Measurements from ENCODE around the gene VPS52. TPM values are rescaled to one million over a fixed set of nuclear protein-coding genes. Genes with fewer than 3 reads are reported as not detected.

The VPS52 gene
- total and polyA plus RNA-seq, 9 of the 15 experiments (the other 6 are each of a cell fraction or from before 2014, with no cell fraction given), result 24.4 to 103 (median 40.2) TPM

- TF ChIP-seq CTCF (IDR thresholded peaks at IDR 0.05 in 2 of 3, conservative IDR thresholded peaks at IDR 0.05 in 1 of 3; ENCODE audit: insufficient read depth in 2 of 3, low read depth in 1 of 3, low read length in 3 of 3) (0 out of 6 replicates have a peak, but pooled peaks of 2 of the 3 experiments have one; percentile 3 to 4), DDX20 (tag; IDR thresholded peaks at IDR 0.05; ENCODE audit: low read depth) (no peak), ZFP36 (IDR thresholded peaks at IDR 0.05; ENCODE audit: low read depth, low read length, partially characterized antibody) (peak; percentile 98), BRD9 (IDR thresholded peaks at IDR 0.05; ENCODE audit: low read depth, partially characterized antibody) (peak; percentile 22), SMARCC2 (IDR thresholded peaks at IDR 0.05; ENCODE audit: low read depth) (0 out of 2 replicates have a peak, but pooled peaks have one; percentile 15), CBX1 (IDR thresholded peaks at IDR 0.05; ENCODE audit: low read depth) (peak; percentile 71; the same call in 1 of the 2 replicates), EZH2 (IDR thresholded peaks at IDR 0.05; ENCODE audit: borderline replicate concordance, low read depth, low read length) (no peak), MCM7 (IDR thresholded peaks at IDR 0.05) (no peak), RCOR1 (IDR thresholded peaks at IDR 0.05; ENCODE audit: borderline replicate concordance in 1 of 2, low read depth in 2 of 2, low read length in 2 of 2) (peak; percentile 27 to 80; a peak in 3 of 4 replicates), ZNF655 (CRISPR knock-in tag; IDR thresholded peaks at IDR 0.05) (no peak), NONO (IDR thresholded peaks at IDR 0.05; ENCODE audit: low read depth in 2 of 2, low read length in 1 of 2) (peak in 1 of 2 experiments; percentile 44; a peak in 1 of 4 replicates)
- TF ChIP-seq, protein P1, sequence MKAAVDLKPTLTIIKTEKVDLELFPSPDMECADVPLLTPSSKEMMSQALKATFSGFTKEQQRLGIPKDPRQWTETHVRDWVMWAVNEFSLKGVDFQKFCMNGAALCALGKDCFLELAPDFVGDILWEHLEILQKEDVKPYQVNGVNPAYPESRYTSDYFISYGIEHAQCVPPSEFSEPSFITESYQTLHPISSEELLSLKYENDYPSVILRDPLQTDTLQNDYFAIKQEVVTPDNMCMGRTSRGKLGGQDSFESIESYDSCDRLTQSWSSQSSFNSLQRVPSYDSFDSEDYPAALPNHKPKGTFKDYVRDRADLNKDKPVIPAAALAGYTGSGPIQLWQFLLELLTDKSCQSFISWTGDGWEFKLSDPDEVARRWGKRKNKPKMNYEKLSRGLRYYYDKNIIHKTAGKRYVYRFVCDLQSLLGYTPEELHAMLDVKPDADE (conservative IDR thresholded peaks at IDR 0.05; ENCODE audit: control insufficient read depth, low read depth, low read length), result no peak
- TF ChIP-seq, protein P2, sequence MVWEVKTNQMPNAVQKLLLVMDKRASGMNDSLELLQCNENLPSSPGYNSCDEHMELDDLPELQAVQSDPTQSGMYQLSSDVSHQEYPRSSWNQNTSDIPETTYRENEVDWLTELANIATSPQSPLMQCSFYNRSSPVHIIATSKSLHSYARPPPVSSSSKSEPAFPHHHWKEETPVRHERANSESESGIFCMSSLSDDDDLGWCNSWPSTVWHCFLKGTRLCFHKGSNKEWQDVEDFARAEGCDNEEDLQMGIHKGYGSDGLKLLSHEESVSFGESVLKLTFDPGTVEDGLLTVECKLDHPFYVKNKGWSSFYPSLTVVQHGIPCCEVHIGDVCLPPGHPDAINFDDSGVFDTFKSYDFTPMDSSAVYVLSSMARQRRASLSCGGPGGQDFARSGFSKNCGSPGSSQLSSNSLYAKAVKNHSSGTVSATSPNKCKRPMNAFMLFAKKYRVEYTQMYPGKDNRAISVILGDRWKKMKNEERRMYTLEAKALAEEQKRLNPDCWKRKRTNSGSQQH (CRISPR knock-in tag; IDR thresholded peaks at IDR 0.05), result no peak
These were observed 584 bp downstream of the VPS52 start (continued) for GRCh38 chr6:33271117-33271467.
